ENCODE results near the gene SFN. TPM values are rescaled to one million over a fixed set of nuclear protein-coding genes. Genes with fewer than 3 reads are reported as not detected.
A peak's percentile ranks its signal among the peaks of the same experiment; 100 is the strongest.

SFN gene
- total and polyA plus RNA-seq, 2 of the 13 experiments (the other 11 are each of a cell fraction or from before 2014, with no cell fraction given): 4.3 to 5.6 TPM

DNA sequence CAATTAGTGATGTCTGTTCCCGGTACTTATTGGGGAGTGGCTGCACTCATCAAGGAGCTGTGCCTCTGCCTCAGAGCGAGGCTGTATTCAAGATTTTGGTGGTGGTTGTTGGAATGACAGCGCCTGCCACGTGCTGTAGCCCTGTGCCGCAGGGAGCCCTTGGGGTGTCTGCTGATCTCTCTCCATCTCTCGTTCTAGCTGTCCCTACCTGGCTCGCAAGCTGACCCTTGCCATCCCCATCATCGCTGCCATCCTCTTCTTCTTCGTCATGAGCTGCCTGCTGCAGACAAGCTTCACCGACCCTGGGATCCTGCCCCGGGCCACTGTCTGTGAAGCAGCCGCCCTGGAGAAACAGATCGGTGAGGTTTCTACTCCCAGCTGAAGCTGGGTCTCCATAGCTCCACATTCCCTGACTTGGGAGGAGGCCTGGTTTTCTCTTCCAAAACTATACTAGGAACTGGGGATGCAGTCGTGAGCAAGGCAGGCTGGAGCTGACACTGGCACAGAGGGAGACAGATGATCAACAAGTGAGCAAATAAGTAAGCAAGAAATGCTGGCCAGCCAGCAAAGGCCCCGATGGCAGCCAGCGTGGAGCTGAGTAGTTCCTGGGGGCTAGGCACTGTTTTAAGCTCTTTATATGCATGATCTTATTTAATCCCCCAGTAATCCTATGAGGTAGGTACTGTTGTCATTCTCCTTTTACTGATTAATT, 30.5 kb upstream of the SFN start (continued):
- TF ChIP-seq AKNA (CRISPR knock-in tag; IDR thresholded peaks at IDR 0.05; ENCODE audit: borderline replicate concordance) (no peak), RAD21 (CRISPR knock-in tag; IDR thresholded peaks at IDR 0.05) (no peak), HOXA9 (CRISPR knock-in tag; IDR thresholded peaks at IDR 0.05; ENCODE audit: borderline replicate concordance) (0 out of 2 replicates have a peak, but pooled peaks have one; percentile 56), JUNB (CRISPR knock-in tag; IDR thresholded peaks at IDR 0.05; ENCODE audit: borderline replicate concordance) (no peak), RELA (CRISPR knock-in tag; IDR thresholded peaks at IDR 0.05) (no peak), NFIC (IDR thresholded peaks at IDR 0.05; ENCODE audit: low read length) (no peak), ESRRA (CRISPR knock-in tag; IDR thresholded peaks at IDR 0.05; ENCODE audit: low read depth) (no peak), MTA3 (CRISPR knock-in tag; IDR thresholded peaks at IDR 0.05) (no peak), ZNF382 (CRISPR knock-in tag; IDR thresholded peaks at IDR 0.05; ENCODE audit: borderline replicate concordance) (no peak), ZSCAN5A (CRISPR knock-in tag; IDR thresholded peaks at IDR 0.05; ENCODE audit: borderline replicate concordance) (no peak), MNT (IDR thresholded peaks at IDR 0.05) (no peak), MYC (CRISPR knock-in tag; IDR thresholded peaks at IDR 0.05; ENCODE audit: borderline replicate concordance) (no peak), ZNF709 (CRISPR knock-in tag; IDR thresholded peaks at IDR 0.05) (no peak), MIER2 (CRISPR knock-in tag; IDR thresholded peaks at IDR 0.05) (no peak), ZSCAN12 (CRISPR knock-in tag; IDR thresholded peaks at IDR 0.05) (no peak), ZC3H13 (CRISPR knock-in tag; IDR thresholded peaks at IDR 0.05) (0 out of 2 replicates have a peak, but pooled peaks have one; percentile 15), KLF13 (CRISPR knock-in tag; IDR thresholded peaks at IDR 0.05) (no peak)
- TF ChIP-seq, protein P1, sequence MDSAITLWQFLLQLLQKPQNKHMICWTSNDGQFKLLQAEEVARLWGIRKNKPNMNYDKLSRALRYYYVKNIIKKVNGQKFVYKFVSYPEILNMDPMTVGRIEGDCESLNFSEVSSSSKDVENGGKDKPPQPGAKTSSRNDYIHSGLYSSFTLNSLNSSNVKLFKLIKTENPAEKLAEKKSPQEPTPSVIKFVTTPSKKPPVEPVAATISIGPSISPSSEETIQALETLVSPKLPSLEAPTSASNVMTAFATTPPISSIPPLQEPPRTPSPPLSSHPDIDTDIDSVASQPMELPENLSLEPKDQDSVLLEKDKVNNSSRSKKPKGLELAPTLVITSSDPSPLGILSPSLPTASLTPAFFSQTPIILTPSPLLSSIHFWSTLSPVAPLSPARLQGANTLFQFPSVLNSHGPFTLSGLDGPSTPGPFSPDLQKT (CRISPR knock-in tag; IDR thresholded peaks at IDR 0.05; ENCODE audit: borderline replicate concordance): no peak
- TF ChIP-seq, protein P2, sequence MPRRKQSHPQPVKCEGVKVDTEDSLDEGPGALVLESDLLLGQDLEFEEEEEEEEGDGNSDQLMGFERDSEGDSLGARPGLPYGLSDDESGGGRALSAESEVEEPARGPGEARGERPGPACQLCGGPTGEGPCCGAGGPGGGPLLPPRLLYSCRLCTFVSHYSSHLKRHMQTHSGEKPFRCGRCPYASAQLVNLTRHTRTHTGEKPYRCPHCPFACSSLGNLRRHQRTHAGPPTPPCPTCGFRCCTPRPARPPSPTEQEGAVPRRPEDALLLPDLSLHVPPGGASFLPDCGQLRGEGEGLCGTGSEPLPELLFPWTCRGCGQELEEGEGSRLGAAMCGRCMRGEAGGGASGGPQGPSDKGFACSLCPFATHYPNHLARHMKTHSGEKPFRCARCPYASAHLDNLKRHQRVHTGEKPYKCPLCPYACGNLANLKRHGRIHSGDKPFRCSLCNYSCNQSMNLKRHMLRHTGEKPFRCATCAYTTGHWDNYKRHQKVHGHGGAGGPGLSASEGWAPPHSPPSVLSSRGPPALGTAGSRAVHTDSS (CRISPR knock-in tag; conservative IDR thresholded peaks at IDR 0.05): no peak

Data from HepG2 (cell line).